IPS-18c (cell line): ENCODE data around the gene ITFG1.

Experiments used
- H3K4me3 ChIP-seq: 2 replicates; pipeline ENCODE4 v1.7.0; 2013; ENCODE audit warnings: low read depth, mild to moderate bottlenecking, low read length, moderate library complexity; ENCODE audit not compliant: insufficient read depth
- H3K9me3 ChIP-seq: one replicate; pipeline ENCODE4 v1.6.1; 2013; ENCODE audit warnings: mild to moderate bottlenecking, low read length, moderate library complexity; ENCODE audit not compliant: control insufficient read depth, insufficient read depth

ITFG1 gene

DNA sequence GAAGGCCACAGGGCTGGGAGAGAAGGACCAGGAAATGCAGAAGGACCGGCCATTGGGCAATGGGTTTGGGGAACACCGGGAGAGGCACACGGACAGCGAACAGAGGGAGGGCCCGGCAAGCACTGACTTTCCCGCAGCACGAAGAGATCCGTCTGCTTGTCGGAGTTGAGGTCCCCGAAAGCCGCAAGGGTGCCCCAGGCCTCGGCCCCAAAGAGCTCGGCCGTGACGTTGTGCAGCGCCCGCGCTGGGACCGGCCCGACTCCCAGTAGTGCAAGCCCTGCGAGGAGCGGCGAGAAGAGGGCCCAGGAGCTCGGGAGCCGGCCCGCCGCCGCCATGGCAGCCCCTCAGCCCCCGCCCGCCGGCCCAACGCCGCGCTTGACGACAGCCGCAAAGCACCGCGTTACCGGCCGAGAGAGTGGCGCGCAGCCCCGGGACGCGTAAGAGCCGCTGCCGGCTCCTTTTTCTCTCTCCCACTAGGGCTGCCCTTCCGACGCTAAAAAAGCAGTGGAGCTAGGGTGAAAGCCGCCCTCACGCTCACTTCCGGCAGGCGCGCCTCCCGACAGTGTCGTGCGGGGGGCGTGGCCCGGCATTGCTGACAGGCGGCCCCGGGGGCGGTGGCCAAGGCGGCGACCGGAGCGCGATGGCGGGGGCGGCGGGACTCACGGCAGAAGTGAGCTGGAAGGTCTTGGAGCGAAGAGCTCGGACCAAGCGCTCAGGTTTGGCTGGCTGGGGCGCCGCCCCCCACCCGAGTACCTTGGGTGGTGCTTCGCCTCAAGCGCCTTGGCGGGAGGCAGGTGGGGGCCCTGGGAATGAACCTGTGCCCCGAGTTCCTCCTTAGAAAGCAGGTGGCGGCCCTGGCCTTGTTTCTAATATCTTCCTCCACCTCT is at the start of gene ITFG1, which contains the start of gene PHKB:
TSS of gene ITFG1 (minus strand) at position 353 of the 887 bp plus-strand sequence. CDS start at position 335, 18 bp downstream.
TSS of gene PHKB (plus strand) at position 621 of the 887 bp plus-strand sequence. CDS start at position 641, 20 bp downstream.
- no peaks in the 10 kb centered on the region for H3K9me3 ChIP-seq

DNA sequence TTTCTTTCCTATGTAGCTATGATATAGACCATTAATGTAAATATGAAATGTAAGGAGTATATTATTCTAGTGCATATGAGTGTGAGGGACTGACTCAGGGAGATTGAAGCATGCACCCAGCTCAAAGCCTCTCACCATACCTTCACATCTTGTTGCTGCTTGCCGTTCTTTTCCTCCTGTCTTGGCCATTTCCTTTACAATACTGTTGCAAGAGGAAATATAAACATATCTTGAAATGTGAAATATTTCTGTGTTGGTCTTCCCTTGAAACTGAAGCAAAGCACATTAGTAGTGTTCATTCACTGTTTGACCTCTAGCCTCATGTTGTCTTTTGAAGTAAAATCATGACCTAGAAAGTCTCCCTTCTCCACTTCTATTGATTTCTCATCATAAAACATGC is 46.8 kb upstream of the ITFG1 start:
- Histone ChIP-seq H3K4me3 (no peak overlapping the region), H3K9me3 (no peaks in the 10 kb centered on the region)

More for the DNA sequence above, at the start of gene ITFG1, which contains the start of gene PHKB:
- H3K4me3 ChIP-seq = peak within 1 kb of the TSS; percentile 98

DNA sequence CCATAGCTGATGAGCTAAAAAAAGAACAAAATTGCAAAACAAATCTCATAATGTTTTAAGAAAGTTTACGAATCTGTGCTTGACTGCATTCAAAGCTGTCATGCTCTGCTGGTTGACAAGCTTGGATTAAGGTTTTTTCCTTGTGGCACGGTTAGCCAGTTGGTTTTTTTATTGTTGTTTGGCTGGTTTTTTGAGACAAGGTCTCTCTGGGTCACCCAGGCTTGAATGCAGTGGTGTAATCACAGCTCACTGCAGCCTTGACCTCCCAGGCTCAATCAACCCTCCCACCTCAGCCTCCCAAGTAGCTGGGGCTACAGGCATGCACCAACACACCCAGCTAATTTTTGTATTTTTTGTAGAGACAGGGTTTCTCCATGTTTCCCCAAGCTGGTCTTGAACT is 45.9 kb upstream of the ITFG1 start:
- H3K4me3 ChIP-seq = no peak overlapping the region

DNA sequence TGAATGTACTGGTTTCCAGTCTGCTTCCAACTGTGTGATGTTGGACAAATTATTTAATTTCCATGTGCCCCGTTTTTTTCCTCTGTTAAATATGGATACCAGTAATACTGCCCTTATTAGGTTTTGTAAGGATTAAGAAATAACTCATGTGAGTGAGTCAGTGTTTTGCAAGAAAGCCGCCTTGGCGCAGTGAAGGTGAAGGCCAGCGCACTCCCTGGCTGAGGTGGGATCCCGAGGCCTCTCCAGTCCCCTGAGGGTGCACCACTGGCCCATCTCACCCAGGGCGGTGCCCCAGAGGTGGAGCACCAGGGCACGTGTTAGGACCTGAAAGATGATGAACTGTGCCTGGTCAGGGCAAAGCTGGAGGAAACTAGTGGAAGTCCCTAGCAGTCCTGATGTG is 43.7 kb upstream of the ITFG1 start:
- Histone ChIP-seq H3K9me3 (no peaks in the 10 kb centered on the region), H3K4me3 (no peak overlapping the region)

More for the DNA sequence above, 45.9 kb upstream of the ITFG1 start:
- H3K9me3 ChIP-seq = no peaks in the 10 kb centered on the region

GRCh38 chr16:47503936-47504335 is 43.1 kb upstream of the ITFG1 start:
- Histone ChIP-seq H3K4me3 (no peak overlapping the region), H3K9me3 (no peaks in the 10 kb centered on the region)

GRCh38 chr16:47499700-47500264 is 38.9 kb upstream of the ITFG1 start:
- H3K4me3 ChIP-seq = no peak overlapping the region
- H3K9me3 ChIP-seq = no peaks in the 10 kb centered on the region

DNA sequence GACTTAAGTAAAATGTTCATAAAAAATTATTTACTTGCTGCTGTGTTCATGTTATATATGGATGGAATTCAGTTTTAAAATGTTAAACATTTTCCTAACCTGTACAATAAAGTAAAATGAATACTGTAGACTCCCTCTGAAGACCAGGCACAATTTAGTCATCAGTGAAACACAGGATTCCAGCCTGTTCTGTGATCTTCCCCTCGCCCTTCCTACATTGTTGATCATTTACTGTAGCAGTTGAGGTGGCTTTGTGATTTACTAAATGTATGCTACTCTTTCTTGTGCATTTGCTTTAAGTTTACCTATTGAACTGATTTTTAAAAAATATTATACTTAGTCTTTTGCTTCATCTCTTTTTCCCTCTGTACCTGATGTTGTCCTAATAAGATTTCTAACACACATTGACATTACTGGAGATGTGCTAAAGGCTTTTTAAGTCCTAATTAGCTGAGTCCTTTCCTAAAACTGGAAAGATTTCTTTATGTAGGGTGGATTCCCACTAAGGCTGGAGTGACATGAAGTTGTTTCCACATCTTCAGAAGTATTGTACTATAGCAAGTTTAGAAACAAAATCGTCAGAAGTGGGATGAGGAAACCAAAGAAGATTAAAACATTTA is 38.3 kb upstream of the ITFG1 start:
- Histone ChIP-seq H3K4me3 (no peak overlapping the region), H3K9me3 (no peaks in the 10 kb centered on the region)

DNA sequence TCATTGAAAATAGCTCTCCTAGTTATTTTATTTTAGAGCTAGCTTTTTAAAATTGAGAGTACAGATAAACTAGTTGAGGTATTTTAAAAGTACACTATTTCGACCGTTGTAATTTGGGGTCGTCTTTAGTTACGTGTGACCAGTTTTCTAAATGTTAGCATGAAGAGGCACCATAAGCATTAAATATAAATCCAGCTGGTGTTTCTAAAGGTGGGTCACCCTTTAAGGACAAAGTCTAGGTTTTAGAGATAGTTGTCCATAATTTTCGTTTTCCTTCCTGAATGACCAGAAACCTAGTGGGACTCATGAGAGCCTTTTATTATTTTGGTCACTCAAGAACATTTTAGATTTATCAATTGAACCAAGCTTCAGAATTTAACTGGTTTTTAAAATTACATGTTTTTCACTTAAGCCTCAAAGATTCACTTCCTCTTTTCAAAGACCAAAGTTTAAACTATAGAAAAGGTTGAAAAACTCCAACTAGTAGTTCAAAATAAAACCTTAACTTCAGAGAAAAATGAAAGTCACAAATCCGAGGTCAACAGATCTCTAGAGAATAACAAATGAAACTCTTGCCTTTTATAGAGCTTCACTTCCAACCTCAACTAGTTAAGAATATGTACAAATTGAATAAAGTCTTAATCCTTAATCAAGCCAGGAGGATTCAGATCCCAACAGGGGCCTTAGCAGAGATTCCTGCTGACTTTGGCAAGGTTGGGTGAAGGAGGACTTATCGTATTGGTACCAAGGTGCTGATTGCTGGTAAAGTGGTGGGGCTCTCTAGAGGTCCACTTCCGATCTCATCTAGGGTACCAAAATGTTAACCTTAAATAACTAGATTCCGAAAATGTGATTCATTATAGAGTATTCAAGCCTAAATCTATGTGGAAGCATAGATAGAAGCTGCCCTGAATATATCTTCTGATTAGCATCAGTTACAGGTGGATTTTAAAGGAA is 32.8 kb upstream of the ITFG1 start:
- Histone ChIP-seq H3K9me3 (no peaks in the 10 kb centered on the region), H3K4me3 (no peak overlapping the region)

- Histone ChIP-seq H3K9me3 (no peaks in the 10 kb centered on the region), H3K4me3 (no peak overlapping the region)
Observed at GRCh38 chr16:47492428-47493377, 31.8 kb upstream of the ITFG1 start.

GRCh38 chr16:47492036-47492427 is 31.2 kb upstream of the ITFG1 start:
- Histone ChIP-seq H3K9me3 (no peaks in the 10 kb centered on the region), H3K4me3 (no peak overlapping the region)

DNA sequence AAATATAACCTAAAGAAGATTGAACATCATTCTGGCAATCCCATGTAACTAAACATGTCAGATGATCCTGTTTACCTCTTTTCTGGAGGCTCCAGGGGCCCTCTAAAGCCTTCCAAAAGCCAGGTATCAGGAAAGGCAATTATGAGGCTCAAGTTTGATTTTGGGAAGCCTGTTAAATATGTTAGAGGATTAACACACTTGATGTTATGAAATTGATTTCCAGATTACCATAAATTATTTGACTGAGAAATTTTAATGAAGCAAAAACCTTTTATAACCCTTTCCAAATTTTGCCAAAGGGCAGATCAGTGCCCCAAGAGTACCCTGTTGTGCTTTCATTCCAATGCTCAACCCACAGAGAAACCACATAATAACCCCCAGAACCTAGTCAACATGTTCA is 29.6 kb upstream of the ITFG1 start:
- Histone ChIP-seq H3K4me3 (no peak overlapping the region), H3K9me3 (no peaks in the 10 kb centered on the region)

DNA sequence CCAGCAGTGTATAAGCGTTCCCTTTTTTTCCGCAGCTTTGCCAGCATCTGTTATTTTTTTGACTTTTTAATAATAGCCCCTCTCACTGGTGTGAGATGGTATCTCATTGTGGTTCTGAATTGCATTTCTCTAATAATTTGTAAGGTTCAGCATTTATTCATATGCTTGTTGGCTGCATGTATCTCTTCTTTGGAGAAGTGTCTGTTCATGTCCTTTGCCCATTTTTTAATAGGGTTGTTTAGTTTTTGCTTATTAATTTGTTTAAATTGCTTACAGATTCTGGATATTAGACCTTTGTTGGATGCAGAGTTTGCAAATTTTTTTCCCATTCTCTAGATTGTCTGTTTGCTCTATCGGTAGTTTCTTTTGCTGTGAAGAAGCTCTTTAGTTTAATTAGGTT is 27.2 kb upstream of the ITFG1 start:
- Histone ChIP-seq H3K4me3 (no peak overlapping the region), H3K9me3 (no peaks in the 10 kb centered on the region)

DNA sequence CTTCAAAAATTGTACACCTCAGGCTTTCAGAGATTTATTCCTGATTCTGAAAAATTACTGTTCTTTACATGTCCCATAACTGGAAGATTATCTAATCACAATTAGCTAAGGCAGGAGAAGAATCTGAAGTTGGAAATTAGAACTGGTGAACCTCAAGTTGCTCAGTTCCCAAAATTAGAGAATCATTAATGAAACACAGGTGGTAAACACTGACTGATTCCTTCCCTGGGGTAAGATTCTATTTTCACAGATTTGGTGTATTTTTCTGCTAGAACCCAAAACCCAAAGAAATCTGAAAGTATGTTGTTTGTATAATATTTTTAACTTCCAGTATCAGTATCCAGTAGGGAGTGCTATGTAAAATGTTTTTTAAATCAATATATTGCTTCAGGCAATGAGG is 26.0 kb upstream of the ITFG1 start:
- Histone ChIP-seq H3K9me3 (no peaks in the 10 kb centered on the region), H3K4me3 (no peak overlapping the region)

DNA sequence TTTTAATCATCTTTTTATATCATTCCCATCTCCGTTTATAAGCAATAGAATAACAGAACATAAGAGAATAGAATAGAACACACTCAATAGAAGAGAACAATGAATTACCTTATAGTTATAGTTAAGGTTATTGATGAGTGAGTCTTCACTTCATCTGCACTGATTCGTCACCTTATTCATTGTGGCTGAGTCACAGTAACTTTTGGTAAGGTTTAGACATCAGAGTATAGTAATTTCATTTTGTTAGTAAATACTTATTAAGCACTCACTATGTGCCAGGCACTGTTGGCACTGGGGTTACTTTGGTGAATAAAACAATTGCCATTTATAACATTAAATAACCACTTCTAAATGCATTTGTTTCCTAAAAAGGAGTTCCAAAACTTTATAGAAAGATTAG is 22.8 kb upstream of the ITFG1 start:
- H3K4me3 ChIP-seq = no peak overlapping the region
- H3K9me3 ChIP-seq = no peaks in the 10 kb centered on the region

DNA sequence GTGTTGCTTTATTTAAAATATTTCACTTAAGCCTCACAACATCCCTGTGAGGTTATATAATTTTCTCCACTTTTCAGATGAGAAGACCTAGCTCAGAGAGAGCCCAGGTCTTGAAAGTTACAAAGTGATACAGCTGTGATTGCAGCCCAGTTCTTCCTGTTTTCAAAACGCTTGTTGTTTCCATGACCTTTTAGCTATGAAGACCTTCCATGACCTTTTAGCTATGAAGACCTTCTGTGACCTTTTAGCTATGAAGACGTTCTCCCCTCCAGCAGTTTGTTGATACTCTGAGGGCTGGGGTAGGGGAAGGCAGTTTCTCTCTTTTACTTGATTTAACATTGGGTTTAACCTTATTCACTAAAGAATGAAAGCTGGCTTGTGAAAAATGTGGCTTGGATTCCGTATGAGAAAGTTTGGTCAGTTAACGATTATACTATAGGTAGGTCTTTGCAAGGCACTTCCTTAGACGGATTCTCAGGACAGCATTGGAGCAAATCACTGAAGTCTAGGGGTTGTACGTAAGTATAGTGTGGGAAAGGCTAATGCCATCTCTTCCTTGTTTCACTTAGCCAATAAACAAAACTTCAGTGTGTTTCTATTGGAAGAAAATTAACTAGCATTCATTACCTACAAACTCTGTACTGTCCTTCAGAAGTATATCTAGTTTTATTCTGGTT is 21.0 kb upstream of the ITFG1 start:
- Histone ChIP-seq H3K9me3 (no peaks in the 10 kb centered on the region), H3K4me3 (no peak overlapping the region)

DNA sequence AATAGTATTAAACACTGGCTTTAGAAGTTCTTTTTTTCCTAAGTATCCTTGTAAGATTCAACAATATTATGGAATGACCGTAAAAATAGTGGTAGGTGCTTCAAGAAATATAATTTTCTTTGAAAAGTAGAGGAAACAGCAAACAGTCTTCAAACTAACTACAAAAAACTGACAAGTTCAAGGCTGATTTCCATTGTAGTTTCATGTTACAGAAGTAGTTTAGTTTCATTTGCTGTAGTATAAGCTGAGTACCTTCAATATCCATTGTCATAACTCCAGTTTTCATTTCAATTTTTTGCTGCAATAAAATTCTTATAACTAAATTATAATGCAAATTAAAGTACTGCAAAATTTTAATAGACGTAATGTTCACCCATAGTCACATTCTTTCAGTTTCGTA is 19.5 kb upstream of the ITFG1 start:
- Histone ChIP-seq H3K9me3 (no peaks in the 10 kb centered on the region), H3K4me3 (no peak overlapping the region)
